AG04449 (cell line): ENCODE data around the gene RAD23B.

ENCODE experiments used
- CTCF ChIA-PET: fragments of 350-600 bp; formaldehyde crosslinking; extraction: SDS; loops from one replicate; lab custom pipeline; 2021; ENCODE audit warnings: antibody characterized with exemption; lab: Yijun Ruan, JAX
- POLR2A ChIA-PET: fragments of 400-600, 350-600 bp; formaldehyde crosslinking; extraction: SDS; loops from one replicate; lab custom pipeline; 2020; ENCODE audit warnings: antibody characterized with exemption, inconsistent platforms; lab: Yijun Ruan, JAX
- DNase-seq: peaks from one replicate; pipeline ENCODE4 v3.0.0-alpha.2; 2010; ENCODE audit warnings: low read depth, low spot score
- H3K4me3 ChIP-seq: 2 replicates; pipeline ENCODE4 v1.5.1; 2011; ENCODE audit warnings: low read depth, mild to moderate bottlenecking, control low read depth, low read length
- CTCF ChIP-seq: IDR thresholded peaks from one replicate; pipeline ENCODE4 v1.5.1; 2011; ENCODE audit warnings: mild to moderate bottlenecking, moderate library complexity, low read length, control low read depth, inconsistent platforms; ENCODE audit not compliant: insufficient read depth; ENCODE audit errors: missing control alignments

RAD23B gene

GRCh38 chr9:107242073-107243030 lies 40.7 kb upstream of the RAD23B start:
- DNase-seq, result no peak
- H3K4me3 ChIP-seq, result no peak overlapping the region
- ChIA-PET POLR2A (no interaction called here), CTCF (interaction anchor here (0.6 to 3.7 kb wide), 5 partner anchors 9 to 432 kb away, joined by 3 to 32 read pairs (median 3); no protein-coding TSS in a partner anchor)
- TF ChIP-seq CTCF, result no peak

GRCh38 chr9:107243742-107244141 lies 39.3 kb upstream of the RAD23B start:
- no peak for TF ChIP-seq CTCF
- H3K4me3 ChIP-seq, result no peak overlapping the region
- CTCF ChIA-PET, result no interaction called here
- DNase-seq, result peak; percentile 63
- POLR2A ChIA-PET, result interaction anchor here (0.5 kb wide), 1 partner anchor 8 kb away, joined by 3 read pairs; no protein-coding TSS in a partner anchor

GRCh38 chr9:107246259-107247254 lies 36.5 kb upstream of the RAD23B start:
- CTCF ChIA-PET, result no interaction called here
- TF ChIP-seq CTCF, result no peak
- DNase-seq, result no peak
- POLR2A ChIA-PET, result no interaction called here
- no peak overlapping the region for H3K4me3 ChIP-seq

GRCh38 chr9:107248714-107249113 lies 34.4 kb upstream of the RAD23B start:
- POLR2A ChIA-PET, result no interaction called here
- H3K4me3 ChIP-seq, result no peak overlapping the region
- CTCF ChIA-PET, result interaction anchor here (1.7 kb wide), 1 partner anchor 92 kb away, joined by 7 read pairs; no protein-coding TSS in a partner anchor
- TF ChIP-seq CTCF, result no peak
- DNase-seq, result no peak

- ChIA-PET POLR2A (no interaction called here), CTCF (interaction anchor here (0.7 to 1.7 kb wide), 3 partner anchors 9 to 92 kb away, joined by 3 to 7 read pairs (median 3); no protein-coding TSS in a partner anchor)
- no peak for TF ChIP-seq CTCF
- no peak for DNase-seq
- H3K4me3 ChIP-seq, result no peak overlapping the region
These were observed 33.9 kb upstream of the RAD23B start for GRCh38 chr9:107249131-107249533.
